ENCODE data around the gene WIPF2.

The WIPF2 gene

DNA sequence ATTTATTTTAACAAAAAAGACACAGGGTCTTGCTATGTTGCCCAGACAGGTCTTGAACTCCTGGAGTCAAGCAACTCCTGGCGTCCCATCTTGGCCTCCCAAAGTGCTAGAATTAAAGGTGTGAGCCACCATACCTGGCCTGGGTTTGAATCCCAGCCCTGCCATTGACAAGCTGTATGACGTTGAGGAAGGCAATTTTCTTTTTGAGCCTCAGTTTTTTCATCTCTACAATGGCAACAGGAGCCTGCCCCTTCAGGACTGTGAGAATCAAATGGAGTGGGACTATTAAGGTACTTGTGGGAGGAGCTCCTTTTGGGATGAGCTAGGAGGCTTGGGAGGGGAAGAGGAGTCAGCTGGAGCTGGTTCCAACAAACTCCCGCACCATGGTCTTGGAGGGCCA lies 96.1 kb downstream of the WIPF2 start:
- no peak for DNase-seq (ENCODE audit: low spot score)

- no peak for DNase-seq (ENCODE audit: low spot score)
Observed at GRCh38 chr17:40315678-40316570, 96.8 kb downstream of the WIPF2 start.

DNA sequence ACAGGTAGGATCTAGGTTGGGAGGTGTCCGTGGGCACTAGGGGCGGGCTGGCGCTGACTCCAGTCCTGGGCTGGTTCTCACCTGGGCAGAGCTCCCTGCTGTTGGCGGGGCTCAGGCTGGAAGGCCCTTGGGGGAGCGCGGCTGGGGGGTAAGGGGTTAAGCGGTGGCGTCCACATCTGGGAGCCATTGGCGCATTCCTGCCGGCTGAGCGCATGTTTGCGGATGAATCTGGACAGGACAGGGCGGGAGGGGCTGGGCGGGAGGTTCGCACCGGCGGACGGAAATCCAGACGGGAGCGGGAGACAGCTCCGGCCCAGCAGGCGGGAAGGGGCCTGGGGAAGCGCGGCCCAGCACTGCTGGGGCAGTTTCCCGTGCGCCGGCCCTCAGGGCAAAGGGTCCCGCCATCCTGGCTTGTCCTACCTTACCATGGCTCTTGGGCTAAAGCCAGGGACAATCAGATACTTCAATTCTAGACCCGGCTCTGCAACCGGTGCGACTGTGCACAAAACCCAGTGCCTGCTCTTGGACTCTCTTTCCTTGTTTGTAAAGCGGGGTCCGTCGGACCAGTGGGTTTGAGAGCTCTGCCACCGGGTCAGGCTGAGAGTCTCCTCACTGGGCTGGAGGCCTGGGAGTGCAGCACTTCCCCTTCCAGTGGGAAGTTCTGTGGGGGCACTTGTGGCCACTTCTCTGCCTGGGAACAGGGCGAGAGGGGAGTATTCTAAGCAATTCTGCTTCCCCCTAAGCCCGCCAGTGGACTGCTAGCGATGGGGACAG lies 97.7 kb downstream of the WIPF2 start:
- peak; percentile 90 for DNase-seq (ENCODE audit: low spot score)

DNA sequence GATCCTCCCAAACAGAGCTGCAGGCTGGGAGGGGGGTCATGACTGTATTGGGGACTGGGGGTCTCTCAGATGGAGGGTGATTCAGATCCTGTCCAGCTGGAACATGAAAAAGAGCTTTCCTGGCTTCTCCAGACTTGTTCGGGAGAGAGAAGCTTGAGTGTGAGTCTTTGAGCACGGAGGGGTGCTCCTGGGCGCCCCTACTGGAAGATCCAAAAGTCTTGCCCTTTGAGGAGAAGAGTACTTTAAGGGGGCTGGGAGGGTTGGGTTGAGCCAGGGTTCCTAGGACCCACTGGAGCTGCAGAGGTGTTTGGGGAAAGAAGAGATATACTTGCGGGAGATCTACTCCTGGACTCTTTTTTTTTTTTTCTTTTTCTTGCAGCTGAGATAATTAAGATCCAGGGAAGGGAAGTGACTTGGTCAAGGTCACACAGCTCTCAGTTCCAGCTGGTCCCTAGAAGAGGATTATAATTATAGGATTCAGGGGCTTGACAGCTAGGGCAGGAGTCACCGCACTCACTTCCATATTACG lies 98.3 kb downstream of the WIPF2 start:
- DNase-seq (ENCODE audit: low spot score), result peak; percentile 82

DNA sequence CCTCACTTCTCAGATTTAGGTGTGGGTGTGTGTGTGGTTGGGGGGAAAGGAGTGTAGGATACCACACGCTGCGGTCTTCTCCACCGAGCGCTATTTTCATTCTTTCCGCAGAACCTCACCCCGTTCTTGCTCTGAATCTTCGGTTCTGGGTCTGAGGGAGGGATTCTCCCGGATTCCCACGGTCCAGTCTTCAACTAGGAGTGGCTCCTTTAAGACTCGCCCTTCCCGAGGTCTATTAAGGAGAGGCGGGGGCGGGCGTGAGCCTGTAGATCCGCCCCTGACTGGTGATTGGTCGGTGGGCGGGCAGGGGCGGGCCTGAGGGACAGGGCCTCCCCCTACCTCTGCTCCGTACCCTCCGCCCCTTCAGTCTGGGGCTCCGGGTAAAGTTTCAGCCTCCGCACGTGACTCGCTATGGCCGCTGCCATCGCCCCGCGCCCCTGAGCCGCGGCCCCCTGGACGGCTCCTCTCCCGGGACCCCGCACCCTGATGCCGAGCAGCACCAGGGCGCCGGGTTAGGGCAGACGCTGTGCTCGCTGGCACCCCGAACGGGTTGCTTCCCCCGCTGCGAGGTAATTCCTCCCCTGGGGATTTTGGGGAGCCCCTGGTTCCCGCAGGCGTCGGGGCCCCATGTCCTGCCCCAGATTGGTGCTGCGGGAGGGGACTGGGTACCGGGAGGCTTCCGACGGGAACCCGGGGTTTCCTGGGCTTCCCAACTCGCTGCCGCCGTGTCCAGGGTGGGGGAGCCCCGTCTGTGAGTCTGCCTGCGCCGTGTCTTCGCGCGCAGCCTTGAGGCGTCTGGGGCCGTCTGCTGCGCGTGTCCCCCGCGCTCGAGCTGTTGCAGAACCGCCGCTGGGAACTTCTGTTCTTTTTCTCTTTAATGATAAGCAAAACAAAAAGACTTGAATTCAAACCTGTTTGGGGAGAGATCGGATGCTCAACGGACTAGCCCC lies 99.1 kb downstream of the WIPF2 start:
- peak; percentile 99 for DNase-seq (ENCODE audit: low spot score)

DNA sequence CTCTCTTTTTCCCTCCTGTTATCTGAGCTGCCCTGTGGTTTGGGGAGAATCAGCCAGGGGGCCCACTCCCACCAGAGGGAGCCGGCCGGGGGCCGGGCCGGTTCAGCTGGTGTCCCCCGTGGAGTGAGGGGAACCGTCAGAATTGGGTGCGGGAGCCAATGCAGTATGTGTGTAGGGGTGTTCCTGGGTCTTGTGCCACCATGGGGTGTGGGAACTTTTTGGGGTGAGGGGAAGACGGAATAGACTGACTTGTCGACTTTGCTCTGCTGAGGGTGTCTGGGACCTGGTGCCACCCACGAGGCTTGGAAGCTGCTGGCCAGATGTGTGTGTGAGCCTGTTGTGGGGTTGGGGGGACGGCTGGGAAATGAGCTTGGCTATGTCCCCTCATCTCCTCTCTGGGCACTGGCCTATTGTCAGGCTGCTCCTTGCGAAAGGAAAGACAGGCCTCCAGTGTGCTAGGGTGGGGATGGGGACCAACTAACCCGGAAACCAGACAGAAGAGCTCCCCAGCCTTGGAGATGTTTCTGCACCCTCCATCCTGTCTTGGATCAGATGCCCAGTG lies 99.8 kb downstream of the WIPF2 start:
- no peak for DNase-seq (ENCODE audit: low spot score)

GRCh38 chr17:40319651-40320540 lies 100.8 kb downstream of the WIPF2 start:
- no peak for DNase-seq (ENCODE audit: low spot score)

GRCh38 chr17:40320756-40321523 lies 101.8 kb downstream of the WIPF2 start:
- no peak for DNase-seq (ENCODE audit: low spot score)

GRCh38 chr17:40321524-40321929 lies 102.4 kb downstream of the WIPF2 start:
- DNase-seq (ENCODE audit: low spot score), result no peak

- no peak for DNase-seq (ENCODE audit: low spot score)
Observed at GRCh38 chr17:40321961-40322357, 102.9 kb downstream of the WIPF2 start.

GRCh38 chr17:40322358-40323315 lies 103.5 kb downstream of the WIPF2 start:
- peak; percentile 95 for DNase-seq (ENCODE audit: low spot score)

DNA sequence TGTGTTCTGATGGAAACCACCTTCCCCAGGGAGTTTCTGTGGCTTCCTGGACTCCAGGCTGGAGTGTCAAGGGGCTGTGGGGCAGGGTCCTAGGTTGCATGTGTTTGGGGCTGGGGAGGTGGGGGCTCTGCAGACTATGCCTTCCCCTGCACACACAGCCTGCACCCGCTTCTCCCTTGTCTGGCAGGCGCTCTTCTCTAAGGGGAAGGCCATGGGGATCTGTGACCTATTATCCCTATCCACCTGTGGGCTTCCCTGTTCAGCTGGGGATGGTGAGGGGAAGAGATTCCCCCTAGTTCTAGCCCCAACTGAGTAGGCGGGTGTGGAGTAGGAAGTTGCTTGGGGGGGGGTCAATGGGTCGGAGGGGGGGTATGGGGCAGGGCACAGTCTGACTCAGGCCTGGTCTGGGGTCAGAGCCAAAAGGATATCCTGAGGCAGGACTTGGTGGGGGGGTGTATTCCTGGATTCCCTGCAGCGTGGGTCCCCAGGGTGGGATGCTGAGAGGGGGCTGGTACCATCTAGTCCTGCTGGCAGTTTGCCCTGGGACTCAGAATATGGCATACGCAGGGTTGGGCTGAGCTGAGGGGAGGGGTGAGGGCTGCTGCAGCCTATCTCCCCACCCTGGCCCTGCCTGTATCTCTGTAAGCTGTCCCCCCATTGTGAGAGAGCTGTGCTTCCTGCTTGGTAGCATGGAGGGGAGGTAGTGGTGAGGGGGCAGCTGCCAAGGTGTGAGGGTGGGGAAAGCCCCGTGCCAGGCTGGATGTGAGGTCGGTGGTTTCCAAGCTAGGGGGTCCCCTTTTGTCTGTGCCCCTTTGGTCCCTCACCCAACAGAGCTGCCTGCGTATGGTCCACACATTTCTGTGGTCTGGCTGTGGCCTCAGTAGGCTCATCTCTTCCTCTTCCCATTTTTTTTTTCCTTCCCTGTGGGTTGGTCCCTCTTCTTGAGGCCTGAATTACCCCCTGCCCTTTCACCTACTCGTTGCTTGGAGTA lies 104.6 kb downstream of the WIPF2 start:
- DNase-seq (ENCODE audit: low spot score), result no peak

DNA sequence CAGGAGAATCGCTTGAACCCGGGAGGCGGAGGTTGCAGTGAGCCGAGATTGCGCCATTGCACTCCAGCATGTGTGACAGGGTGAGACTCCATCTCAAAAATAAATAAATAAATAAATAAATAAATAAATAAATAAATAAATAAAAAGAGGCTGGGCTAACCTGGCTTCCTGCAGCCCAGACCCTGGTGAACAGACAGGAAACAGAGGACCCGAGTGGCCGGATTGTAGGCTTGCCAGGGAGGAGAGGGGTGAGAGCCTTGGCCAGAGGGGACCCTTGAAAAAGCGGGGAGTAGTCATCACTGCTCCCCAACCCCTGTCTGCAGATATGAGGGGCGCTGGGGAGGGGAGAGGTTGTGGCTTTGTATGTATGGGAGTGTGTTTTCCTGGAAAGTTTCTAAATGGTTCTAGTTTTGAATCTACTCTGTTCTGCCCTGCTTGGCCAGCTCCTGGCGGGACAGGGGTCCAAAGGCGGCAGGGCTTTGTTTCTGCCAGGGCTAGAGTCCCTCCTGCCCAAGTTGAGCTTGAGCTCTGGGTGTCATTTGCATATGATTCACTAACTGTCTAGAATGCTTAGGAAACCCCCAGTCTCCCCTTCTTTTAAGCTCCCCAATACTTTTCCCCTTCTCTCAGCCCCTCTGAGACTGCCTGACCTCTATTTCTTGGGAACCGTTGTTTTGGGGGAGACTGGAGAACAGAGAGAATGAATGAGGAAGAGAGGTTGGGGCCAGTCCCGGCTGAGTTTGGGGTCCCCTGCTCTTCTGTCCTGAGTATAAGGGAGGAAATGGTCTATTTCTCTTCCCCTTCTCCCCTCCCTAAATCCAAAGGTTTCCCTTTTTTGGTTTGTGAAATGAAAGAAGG lies 106.3 kb downstream of the WIPF2 start:
- DNase-seq (ENCODE audit: low spot score), result no peak

DNA sequence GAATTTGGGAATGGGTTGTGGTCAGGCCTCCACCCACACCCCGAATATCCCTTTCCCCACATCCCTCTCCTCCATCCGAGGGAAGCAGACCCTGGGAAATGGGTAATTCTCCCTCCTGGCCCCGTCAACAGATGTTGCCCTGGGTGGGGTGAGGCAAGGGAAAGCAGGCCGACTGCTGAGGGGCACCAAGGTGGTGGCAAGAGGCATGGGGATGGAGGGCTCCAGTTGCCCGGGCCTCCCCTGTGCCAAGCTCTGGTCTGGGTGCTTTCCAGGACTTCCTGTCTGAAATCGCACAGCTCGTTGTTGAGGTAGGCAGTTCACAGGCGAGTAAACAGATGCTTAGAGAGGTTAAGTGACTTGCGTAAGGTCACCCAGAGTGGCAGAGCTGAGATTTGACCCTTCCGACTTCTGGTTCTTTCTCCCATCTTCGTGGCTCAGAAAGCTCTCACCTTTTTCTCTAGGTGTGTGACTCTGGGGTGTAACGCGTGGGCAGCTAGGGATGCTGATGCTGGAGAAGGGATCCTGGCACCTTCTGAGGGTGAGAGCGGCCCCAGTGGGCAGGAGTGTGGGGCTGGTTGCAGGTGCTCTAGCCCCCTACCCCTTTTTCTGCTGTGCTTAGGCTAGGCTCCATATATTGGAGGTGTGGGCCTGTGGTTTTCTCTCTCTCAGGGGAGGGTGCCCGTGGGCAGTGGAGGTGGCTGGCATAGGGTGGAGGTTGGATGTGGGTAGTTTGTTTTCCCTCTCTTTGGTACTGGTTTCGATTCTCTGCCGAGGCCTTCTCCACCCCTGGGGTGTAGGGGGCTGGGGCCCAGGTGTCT lies 107.1 kb downstream of the WIPF2 start:
- no peak for DNase-seq (ENCODE audit: low spot score)

DNA sequence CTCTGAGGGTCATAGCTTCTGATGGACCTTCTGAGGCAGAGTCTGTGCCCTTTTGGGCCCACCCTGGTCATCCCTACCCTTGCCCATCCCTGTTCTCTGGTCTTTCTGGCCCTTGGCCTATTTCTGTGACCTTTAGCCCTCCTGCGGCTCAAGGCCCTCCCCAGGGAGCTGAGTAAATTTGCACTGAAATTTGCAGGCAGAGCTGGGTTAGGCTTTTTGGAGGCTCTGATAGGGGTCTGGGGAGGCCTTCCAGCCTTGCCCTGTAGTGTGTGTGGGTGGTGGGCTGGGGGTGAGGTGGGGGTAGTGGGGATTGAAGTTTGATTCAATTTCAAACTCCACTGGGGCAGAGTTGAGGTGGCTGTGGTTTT lies 107.7 kb downstream of the WIPF2 start:
- DNase-seq (ENCODE audit: low spot score), result no peak
